BJ (cell line): ENCODE measurements around the gene HIBADH. TPM values are rescaled to one million over a fixed set of nuclear protein-coding genes. Genes with fewer than 3 reads are reported as not detected.

Experiments used
- CTCF ChIA-PET: fragments of 350-600 bp; formaldehyde crosslinking; extraction: SDS; loops from one replicate; lab custom pipeline; 2021; ENCODE audit warnings: antibody characterized with exemption, inconsistent platforms; lab: Yijun Ruan, JAX
- POLR2A ChIA-PET: fragments of 300-600 bp; sonication (Branson Sonifier 250); formaldehyde crosslinking; extraction: SDS; loops from one replicate; lab custom pipeline; 2021; ENCODE audit warnings: antibody characterized with exemption; lab: Charles Lee
- DNase-seq: peaks from one replicate; pipeline ENCODE4 v3.0.0-alpha.2; 2011; ENCODE audit warnings: low read depth
- H3K27me3 ChIP-seq: 2 replicates; pipeline ENCODE4 v1.6.0; 2011; ENCODE audit warnings: low read length; ENCODE audit not compliant: control insufficient read depth, insufficient read depth
- H3K36me3 ChIP-seq: 2 replicates; pipeline ENCODE4 v1.5.1; 2011; ENCODE audit warnings: low read length; ENCODE audit not compliant: control insufficient read depth, insufficient read depth
- H3K4me3 ChIP-seq: 2 replicates; pipeline ENCODE4 v1.5.1; 2011; ENCODE audit warnings: low read depth, mild to moderate bottlenecking, control low read depth, low read length
- CTCF ChIP-seq: IDR thresholded peaks from 2 replicates; pipeline ENCODE4 v1.5.1; 2011; ENCODE audit warnings: low read depth, mild to moderate bottlenecking, control low read depth, inconsistent platforms, low read length, moderate library complexity; ENCODE audit not compliant: insufficient read depth
- polyA plus RNA-seq: library from polyadenylated mRNA; depleted of rRNA; stranded (reverse); fragments of >200 nt; gene quantifications from 2 replicates; pipeline ENCODE4 v1.2.3, GENCODE V29; 2011

HIBADH gene
- polyA plus RNA-seq, 1 experiment = 42.4 TPM

- POLR2A ChIA-PET = no interaction called here
- peak; percentile 35 for DNase-seq
- no peaks in the 10 kb centered on the region; the same call in 1 of the 2 replicates for H3K36me3 ChIP-seq
- CTCF ChIA-PET = interaction anchor here (0.7 to 1.0 kb wide), 3 partner anchors 27 to 401 kb away, joined by 3 read pairs; no protein-coding TSS in a partner anchor
- no peak for TF ChIP-seq CTCF
- no peak overlapping the region for H3K4me3 ChIP-seq
- H3K27me3 ChIP-seq = no peaks in the 10 kb centered on the region
These were observed 51.6 kb downstream of the HIBADH start for GRCh38 chr7:27611059-27611458.

- ChIA-PET POLR2A (no interaction called here), CTCF (no interaction called here)
- no peak for DNase-seq
These were observed 53.7 kb downstream of the HIBADH start for GRCh38 chr7:27608776-27609495.

GRCh38 chr7:27607210-27607606 is 55.5 kb downstream of the HIBADH start:
- ChIA-PET CTCF (interaction anchor here (0.7 to 1.1 kb wide), 2 partner anchors 48 to 138 kb away, joined by 3 to 4 read pairs; no protein-coding TSS in a partner anchor), POLR2A (no interaction called here)
- Histone ChIP-seq H3K4me3 (no peak overlapping the region), H3K27me3 (no peaks in the 10 kb centered on the region), H3K36me3 (no peaks in the 10 kb centered on the region)
- no peak for DNase-seq
- TF ChIP-seq CTCF = no peak

More at GRCh38 chr7:27608776-27609495, 53.7 kb downstream of the HIBADH start:
- Histone ChIP-seq H3K27me3 (no peaks in the 10 kb centered on the region), H3K4me3 (no peak overlapping the region), H3K36me3 (no peaks in the 10 kb centered on the region)
- no peak for TF ChIP-seq CTCF

- Histone ChIP-seq H3K4me3 (no peak overlapping the region), H3K36me3 (no peaks in the 10 kb centered on the region), H3K27me3 (no peaks in the 10 kb centered on the region)
- no peak for TF ChIP-seq CTCF
- ChIA-PET POLR2A (interaction anchor here (0.5 to 0.7 kb wide), 2 partner anchors 19 to 484 kb away, joined by 3 to 5 read pairs; no protein-coding TSS in a partner anchor), CTCF (interaction anchor here (0.6 to 2.3 kb wide), 9 partner anchors 14 to 411 kb away, joined by 3 to 10 read pairs (median 4); no protein-coding TSS in a partner anchor)
- DNase-seq = peak; percentile 51
These were observed 56.1 kb downstream of the HIBADH start for GRCh38 chr7:27606270-27607209.
